Activated CD8-positive, alpha-beta T cell treated with anti-CD3 and anti-CD28 coated beads for 36 hours (primary cell): ENCODE data around the gene GPT2. TPM values are rescaled to one million over a fixed set of nuclear protein-coding genes. Genes with fewer than 3 reads are reported as not detected.

Experiments used
- ATAC-seq: fragments of 200-7000 bp; cut with Tn5 transposase; one replicate; pipeline ENCODE4 v1.10.0; 2021; ENCODE audit warnings: mild to moderate bottlenecking, moderate library complexity
- CTCF ChIA-PET: fragments of 350-600 bp; sonication (Branson Sonifier 250); formaldehyde crosslinking; loops from one replicate; lab custom pipeline; 2021; ENCODE audit warnings: antibody characterized with exemption; lab: Charles Lee
- POLR2A ChIA-PET: fragments of 350-600 bp; sonication (Branson Sonifier 250); formaldehyde crosslinking; loops from one replicate; lab custom pipeline; 2021; ENCODE audit warnings: antibody characterized with exemption; lab: Charles Lee
- DNase-seq: peaks from one replicate; pipeline ENCODE4 v3.0.0-alpha.2; 2020
- H3K27ac Mint-ChIP-seq: one replicate; pipeline ENCODE4 v1.8.0; 2021; ENCODE audit warnings: mild to moderate bottlenecking, mixed read lengths
- H3K27me3 Mint-ChIP-seq: one replicate; pipeline ENCODE4 v1.8.0; 2021; ENCODE audit warnings: mixed read lengths
- H3K36me3 Mint-ChIP-seq: one replicate; pipeline ENCODE4 v1.8.0; 2021; ENCODE audit warnings: low read depth, mixed read lengths
- H3K4me1 Mint-ChIP-seq: one replicate; pipeline ENCODE4 v1.8.0; 2021; ENCODE audit warnings: low read depth, mixed read lengths
- H3K4me3 Mint-ChIP-seq: one replicate; pipeline ENCODE4 v1.8.0; 2021; ENCODE audit warnings: mild to moderate bottlenecking, moderate library complexity, mixed read lengths
- H3K9me3 Mint-ChIP-seq: one replicate; pipeline ENCODE4 v1.8.0; 2021; ENCODE audit warnings: mixed read lengths
- CTCF ChIP-seq: fragments of 200-600 bp; IDR thresholded peaks from one replicate; pipeline ENCODE4 v1.8.0; 2022; ENCODE audit warnings: antibody characterized with exemption, mild to moderate bottlenecking
- intact Hi-C: fragments of 100-400 bp; cut with micrococcal nuclease; formaldehyde crosslinking; loops from one replicate; pipeline ENCODE4 v1.10.0; 2022
- total RNA-seq, 2 experiments: library from RNA; stranded (reverse); gene quantifications; one replicate each; pipeline ENCODE4 v1.2.3, GENCODE V29; 2021

The GPT2 gene
- total RNA-seq, 2 experiments from 2014 or later, result 39.3 to 50.6 TPM

GRCh38 chr16:46975908-46976470 is 91.8 kb downstream of the GPT2 start:
- Mint-ChIP-seq H3K27ac (peak overlapping the region; percentile 86), H3K27me3 (no peaks in the 10 kb centered on the region), H3K4me3 (peak overlapping the region; percentile 28), H3K36me3 (peaks cover 18% of the 10 kb centered on the region), H3K9me3 (no peaks in the 10 kb centered on the region), H3K4me1 (peaks cover 38% of the 10 kb centered on the region)
- ATAC-seq, result no peak
- intact Hi-C loops, result no loop called here
- ChIA-PET POLR2A (no interaction called here), CTCF (interaction anchor here (0.9 to 1.1 kb wide), 2 partner anchors 61 to 166 kb away, joined by 3 to 4 read pairs; no protein-coding TSS in a partner anchor)
- no peak for TF ChIP-seq CTCF
- no peak for DNase-seq

GRCh38 chr16:46976550-46976949 is 92.4 kb downstream of the GPT2 start:
- ChIA-PET CTCF (interaction anchor here (0.9 to 1.1 kb wide), 2 partner anchors 61 to 166 kb away, joined by 3 to 4 read pairs; no protein-coding TSS in a partner anchor), POLR2A (no interaction called here)
- no peaks in the 10 kb centered on the region for H3K9me3 Mint-ChIP-seq
- peak; percentile 16 for DNase-seq
- no peaks in the 10 kb centered on the region for H3K27me3 Mint-ChIP-seq
- no peak for TF ChIP-seq CTCF
- H3K27ac Mint-ChIP-seq, result peak overlapping the region; percentile 86
- intact Hi-C loops, result no loop called here
- H3K4me3 Mint-ChIP-seq, result peak overlapping the region; percentile 28
- no peak for ATAC-seq
- peaks cover 34% of the 10 kb centered on the region for H3K4me1 Mint-ChIP-seq
- peaks cover 14% of the 10 kb centered on the region for H3K36me3 Mint-ChIP-seq

Other genes with a start within 250 kb of the GPT2 start
- gene VPS35, start 195.2 kb upstream of the GPT2 start, total RNA-seq, result 10 to 100 TPM; 83.4 to 94.9 TPM
- 10 to 100 TPM; 49.2 to 51.6 TPM for gene ORC6, start 194.7 kb upstream of the GPT2 start, total RNA-seq
- under 1 TPM in 1 of 2 experiments, not detected in 1; 0.11 TPM for gene MYLK3, start 136.0 kb upstream of the GPT2 start, total RNA-seq
- gene C16orf87, start 53.2 kb upstream of the GPT2 start, total RNA-seq, result 10 to 100 TPM; 12.5 to 14.7 TPM
- 10 to 100 TPM; 68.4 to 70.2 TPM for gene DNAJA2, start 89.3 kb downstream of the GPT2 start, total RNA-seq